Measurements from ENCODE around the gene GSPT1. TPM values are rescaled to one million over a fixed set of nuclear protein-coding genes. Genes with fewer than 3 reads are reported as not detected.
A peak's percentile ranks its signal among the peaks of the same experiment; 100 is the strongest.

GSPT1 gene
- total and polyA plus RNA-seq, 9 of the 15 experiments (the other 6 are each of a cell fraction or from before 2014, with no cell fraction given) = 63.8 to 269 (median 148) TPM

- TF ChIP-seq, protein P1, sequence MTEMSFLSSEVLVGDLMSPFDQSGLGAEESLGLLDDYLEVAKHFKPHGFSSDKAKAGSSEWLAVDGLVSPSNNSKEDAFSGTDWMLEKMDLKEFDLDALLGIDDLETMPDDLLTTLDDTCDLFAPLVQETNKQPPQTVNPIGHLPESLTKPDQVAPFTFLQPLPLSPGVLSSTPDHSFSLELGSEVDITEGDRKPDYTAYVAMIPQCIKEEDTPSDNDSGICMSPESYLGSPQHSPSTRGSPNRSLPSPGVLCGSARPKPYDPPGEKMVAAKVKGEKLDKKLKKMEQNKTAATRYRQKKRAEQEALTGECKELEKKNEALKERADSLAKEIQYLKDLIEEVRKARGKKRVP (CRISPR knock-in tag; IDR thresholded peaks at IDR 0.05) = no peak
- TF ChIP-seq PKNOX1 (IDR thresholded peaks at IDR 0.05) (peak; percentile 66), FOSL1 (tag; conservative IDR thresholded peaks at IDR 0.05) (peak; percentile 62), SMARCE1 (IDR thresholded peaks at IDR 0.05) (0 out of 2 replicates have a peak, but pooled peaks have one; percentile 24), ARID1B (IDR thresholded peaks at IDR 0.05) (peak; percentile 28), ZNF583 (CRISPR knock-in tag; IDR thresholded peaks at IDR 0.05) (no peak), ELK1 (CRISPR knock-in tag; IDR thresholded peaks at IDR 0.05) (no peak), ATF3 (IDR thresholded peaks at IDR 0.05) (peak; percentile 81), ATF3 (CRISPR knock-in tag; conservative IDR thresholded peaks at IDR 0.05) (no peak), ZNF699 (CRISPR knock-in tag; IDR thresholded peaks at IDR 0.05; ENCODE audit: insufficient replicate concordance) (no peak)
- TF ChIP-seq, protein P2, sequence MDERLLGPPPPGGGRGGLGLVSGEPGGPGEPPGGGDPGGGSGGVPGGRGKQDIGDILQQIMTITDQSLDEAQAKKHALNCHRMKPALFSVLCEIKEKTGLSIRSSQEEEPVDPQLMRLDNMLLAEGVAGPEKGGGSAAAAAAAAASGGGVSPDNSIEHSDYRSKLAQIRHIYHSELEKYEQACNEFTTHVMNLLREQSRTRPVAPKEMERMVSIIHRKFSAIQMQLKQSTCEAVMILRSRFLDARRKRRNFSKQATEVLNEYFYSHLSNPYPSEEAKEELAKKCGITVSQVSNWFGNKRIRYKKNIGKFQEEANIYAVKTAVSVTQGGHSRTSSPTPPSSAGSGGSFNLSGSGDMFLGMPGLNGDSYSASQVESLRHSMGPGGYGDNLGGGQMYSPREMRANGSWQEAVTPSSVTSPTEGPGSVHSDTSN (CRISPR knock-in tag; IDR thresholded peaks at IDR 0.05; ENCODE audit: low read depth) = no peak
- TF ChIP-seq, protein P2 (tag; conservative IDR thresholded peaks at IDR 0.05; ENCODE audit: low read depth) = peak; percentile 75
Observed at GRCh38 chr16:11857161-11857560, 58.6 kb downstream of the GSPT1 start (continued).

All from K562 (cell line).